Caco-2 (cell line): Measurements from ENCODE around the gene UBE2R2. TPM values are rescaled to one million over a fixed set of nuclear protein-coding genes. Genes with fewer than 3 reads are reported as not detected.
A peak's percentile ranks its signal among the peaks of the same experiment; 100 is the strongest.

ENCODE experiments used
- BruUV-seq: library from RNA; stranded (reverse); fragments of 400-500 nt; replicated peaks from 2 replicates; lab custom pipeline; 2021; lab: Mats Ljungman, UMichigan
- CTCF ChIA-PET: fragments of 300-600 bp; sonication (Branson Sonifier 250); formaldehyde crosslinking; loops from one replicate; lab custom pipeline; 2022; ENCODE audit warnings: antibody characterized with exemption; lab: Charles Lee
- POLR2A ChIA-PET: fragments of 300-600 bp; sonication (Branson Sonifier 250); formaldehyde crosslinking; loops from one replicate; lab custom pipeline; 2022; ENCODE audit warnings: antibody characterized with exemption; lab: Charles Lee
- DNase-seq, 2 experiments: peaks; one replicate each; pipeline versions ENCODE4 v3.0.0 to v3.0.0-alpha.2; 2020 to 2022
- H3K27me3 ChIP-seq: replicated peaks from 2 replicates; pipeline ENCODE4 v1.6.0; 2011; ENCODE audit warnings: low read length; ENCODE audit not compliant: control insufficient read depth, insufficient read depth
- H3K36me3 ChIP-seq: 2 replicates; pipeline ENCODE4 v1.5.1; 2011; ENCODE audit warnings: low read length; ENCODE audit not compliant: control insufficient read depth, insufficient read depth
- H3K4me1 ChIP-seq: fragments of 250-450 bp; sonication (Bioruptor Pico); 2 replicates; pipeline ENCODE4 v1.5.1; 2020; ENCODE audit warnings: mild to moderate bottlenecking
- H3K4me3 ChIP-seq: 2 replicates; pipeline ENCODE4 v1.5.1; 2011; ENCODE audit warnings: low read depth, mild to moderate bottlenecking, control low read depth, low read length
- H3K9me3 ChIP-seq: fragments of 250-450 bp; sonication (Bioruptor Pico); 2 replicates; pipeline ENCODE4 v1.5.1; 2020; ENCODE audit warnings: mild to moderate bottlenecking, moderate library complexity
- H3K27ac Mint-ChIP-seq: one replicate; pipeline ENCODE4 v1.8.0; 2022; ENCODE audit warnings: mixed read lengths; ENCODE audit not compliant: unreplicated experiment
- H3K27me3 Mint-ChIP-seq: one replicate; pipeline ENCODE4 v1.8.0; 2022; ENCODE audit warnings: mixed read lengths; ENCODE audit not compliant: insufficient read depth, unreplicated experiment
- H3K36me3 Mint-ChIP-seq: one replicate; pipeline ENCODE4 v1.8.0; 2022; ENCODE audit warnings: mild to moderate bottlenecking, mixed read lengths; ENCODE audit not compliant: insufficient read depth, unreplicated experiment
- H3K4me1 Mint-ChIP-seq: one replicate; pipeline ENCODE4 v1.8.0; 2022; ENCODE audit warnings: low read depth, mixed read lengths; ENCODE audit not compliant: unreplicated experiment
- H3K4me3 Mint-ChIP-seq: one replicate; pipeline ENCODE4 v1.8.0; 2022; ENCODE audit warnings: mild to moderate bottlenecking, moderate library complexity, mixed read lengths; ENCODE audit not compliant: unreplicated experiment
- H3K9me3 Mint-ChIP-seq: one replicate; pipeline ENCODE4 v1.8.0; 2022; ENCODE audit warnings: mixed read lengths; ENCODE audit not compliant: unreplicated experiment
- intact Hi-C: fragments of 100-400 bp; cut with micrococcal nuclease; formaldehyde crosslinking; loops from one replicate; pipeline ENCODE4 v1.10.0; 2022; ENCODE audit not compliant: unreplicated experiment
- total RNA-seq: library from RNA; stranded (reverse); gene quantifications from 2 replicates; pipeline ENCODE4 v1.2.3, GENCODE V29; 2022
- TF ChIP-seq, protein P1 (sequence below), 2 experiments: fragments of 200-600 bp in 1 of 2; IDR thresholded peaks; 1 replicate in 1 of 2; 2 replicates in 1 of 2; pipeline versions ENCODE4 v1.5.1 to v1.8.0; 2011 to 2022; ENCODE audit warnings: antibody characterized with exemption in 1 of 2, control low read depth in 1 of 2, inconsistent platforms in 1 of 2, low read depth in 1 of 2, low read length in 1 of 2, mild to moderate bottlenecking in 1 of 2, moderate library complexity in 1 of 2; ENCODE audit not compliant: insufficient read depth in 1 of 2, severe bottlenecking in 1 of 2, unreplicated experiment in 1 of 2

UBE2R2 gene
- total RNA-seq, 1 experiment from 2014 or later: 52.3 TPM

DNA sequence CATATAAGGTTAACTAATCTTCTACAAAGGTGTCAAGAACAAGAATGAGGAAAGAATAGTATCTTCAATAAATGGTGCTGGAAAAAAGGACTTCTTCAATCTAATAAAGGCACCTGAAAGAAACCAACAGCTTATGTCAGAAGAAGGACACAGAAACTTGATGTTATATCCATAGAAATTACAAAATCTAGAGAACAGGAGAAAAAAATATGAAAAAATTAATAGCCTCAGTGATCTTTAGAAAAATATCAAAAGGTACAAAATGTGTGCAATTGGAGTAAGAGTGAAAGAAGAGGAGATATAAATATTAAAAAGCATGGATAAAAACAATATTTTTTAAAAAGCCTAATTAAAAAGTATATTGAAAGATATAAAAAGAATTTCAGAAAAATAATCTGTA is 40.4 kb upstream of the UBE2R2 start:
- ChIA-PET POLR2A (no interaction called here), CTCF (no interaction called here)
- no peak overlapping the region for H3K27ac Mint-ChIP-seq
- Histone ChIP-seq H3K36me3 (no peaks in the 10 kb centered on the region), H3K9me3 (no peaks in the 10 kb centered on the region), H3K4me3 (no peak overlapping the region), H3K4me1 (no peaks in the 10 kb centered on the region), H3K27me3 (no peaks in the 10 kb centered on the region)
- H3K9me3 Mint-ChIP-seq: no peaks in the 10 kb centered on the region
- DNase-seq: no peak
- intact Hi-C loops: loop anchor here (5.0 kb wide), 1 partner anchor 154 kb away; no protein-coding TSS in a partner anchor
- no peaks in the 10 kb centered on the region for H3K36me3 Mint-ChIP-seq
- no peaks in the 10 kb centered on the region for H3K27me3 Mint-ChIP-seq
- H3K4me3 Mint-ChIP-seq: no peak overlapping the region
- no TSS peak for BruUV-seq
- TF ChIP-seq, protein P1, sequence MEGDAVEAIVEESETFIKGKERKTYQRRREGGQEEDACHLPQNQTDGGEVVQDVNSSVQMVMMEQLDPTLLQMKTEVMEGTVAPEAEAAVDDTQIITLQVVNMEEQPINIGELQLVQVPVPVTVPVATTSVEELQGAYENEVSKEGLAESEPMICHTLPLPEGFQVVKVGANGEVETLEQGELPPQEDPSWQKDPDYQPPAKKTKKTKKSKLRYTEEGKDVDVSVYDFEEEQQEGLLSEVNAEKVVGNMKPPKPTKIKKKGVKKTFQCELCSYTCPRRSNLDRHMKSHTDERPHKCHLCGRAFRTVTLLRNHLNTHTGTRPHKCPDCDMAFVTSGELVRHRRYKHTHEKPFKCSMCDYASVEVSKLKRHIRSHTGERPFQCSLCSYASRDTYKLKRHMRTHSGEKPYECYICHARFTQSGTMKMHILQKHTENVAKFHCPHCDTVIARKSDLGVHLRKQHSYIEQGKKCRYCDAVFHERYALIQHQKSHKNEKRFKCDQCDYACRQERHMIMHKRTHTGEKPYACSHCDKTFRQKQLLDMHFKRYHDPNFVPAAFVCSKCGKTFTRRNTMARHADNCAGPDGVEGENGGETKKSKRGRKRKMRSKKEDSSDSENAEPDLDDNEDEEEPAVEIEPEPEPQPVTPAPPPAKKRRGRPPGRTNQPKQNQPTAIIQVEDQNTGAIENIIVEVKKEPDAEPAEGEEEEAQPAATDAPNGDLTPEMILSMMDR (IDR thresholded peaks at IDR 0.05; ENCODE audit: insufficient read depth in 1 of 2, low read depth in 1 of 2, low read length in 1 of 2, severe bottlenecking in 1 of 2, unreplicated experiment in 1 of 2): no peak
- peaks cover 16% of the 10 kb centered on the region for H3K4me1 Mint-ChIP-seq

DNA sequence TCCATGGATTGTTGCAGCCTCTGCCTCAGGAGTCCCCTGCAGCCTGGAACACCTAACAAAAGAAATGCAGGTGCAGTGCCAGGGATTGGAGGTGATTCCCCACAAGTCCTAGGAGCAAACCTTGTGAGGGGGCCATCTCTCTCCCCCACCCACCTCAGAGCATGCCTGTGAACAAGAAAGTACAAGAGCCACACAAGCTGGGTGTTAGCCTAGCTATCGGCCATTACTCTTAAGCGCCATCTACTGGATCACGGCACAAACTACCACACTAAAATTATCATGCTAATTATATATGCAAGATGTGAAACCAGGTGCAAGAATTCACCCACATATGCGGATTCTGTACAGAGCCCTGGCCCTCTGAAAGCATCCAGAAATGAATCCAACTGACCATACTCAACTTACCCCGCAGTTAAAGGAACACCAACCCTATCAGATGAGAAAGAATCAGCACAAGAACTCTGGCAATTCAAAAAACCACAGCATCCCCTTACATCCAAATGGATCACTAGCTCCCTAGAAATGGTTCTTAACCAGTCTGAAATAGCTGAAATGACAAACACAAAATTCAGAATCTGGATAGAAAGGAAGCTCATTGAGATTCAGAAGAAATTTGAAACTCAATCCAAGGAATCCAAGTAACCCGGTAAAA is 38.1 kb upstream of the UBE2R2 start:
- peak; percentile 63 to 73 for DNase-seq
- Mint-ChIP-seq H3K4me3 (no peak overlapping the region), H3K27me3 (no peaks in the 10 kb centered on the region), H3K4me1 (peaks cover 7% of the 10 kb centered on the region), H3K9me3 (no peaks in the 10 kb centered on the region), H3K36me3 (no peaks in the 10 kb centered on the region), H3K27ac (no peak overlapping the region)
- Histone ChIP-seq H3K27me3 (no peaks in the 10 kb centered on the region), H3K4me3 (no peak overlapping the region), H3K36me3 (no peaks in the 10 kb centered on the region), H3K4me1 (no peaks in the 10 kb centered on the region), H3K9me3 (no peaks in the 10 kb centered on the region)
- TF ChIP-seq, protein P1 (IDR thresholded peaks at IDR 0.05; ENCODE audit: insufficient read depth in 1 of 2, low read depth in 1 of 2, low read length in 1 of 2, severe bottlenecking in 1 of 2, unreplicated experiment in 1 of 2): peak; percentile 85 to 86
- ChIA-PET CTCF (interaction anchor here (0.6 to 2.0 kb wide), 13 partner anchors 8 to 621 kb away, joined by 3 to 56 read pairs (median 5); partner anchors contain the start of gene PRSS3), POLR2A (no interaction called here)
- BruUV-seq: no TSS peak
- intact Hi-C loops: loop anchor here (1.0 to 5.0 kb wide), 2 partner anchors 41 to 157 kb away; no protein-coding TSS in a partner anchor

DNA sequence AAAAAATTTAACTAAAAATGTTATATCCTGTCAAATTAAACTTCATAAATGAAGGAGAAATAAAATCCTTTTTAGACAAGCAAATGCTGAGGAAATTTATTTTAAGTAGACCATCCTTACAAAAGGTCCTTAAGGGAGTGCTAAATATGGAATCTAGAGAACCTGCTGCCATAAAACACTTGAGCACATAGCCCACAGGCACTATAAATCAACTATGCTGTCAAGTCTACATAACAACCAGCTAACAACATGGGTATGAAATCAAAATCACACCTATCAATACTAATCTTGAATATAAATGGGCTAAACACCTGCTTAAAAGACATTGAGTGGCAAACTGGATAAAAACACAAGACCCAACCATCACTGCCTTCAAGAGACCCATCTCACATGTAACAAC is 36.7 kb upstream of the UBE2R2 start:
- no TSS peak for BruUV-seq
- H3K36me3 ChIP-seq: no peaks in the 10 kb centered on the region
- no peaks in the 10 kb centered on the region for H3K27me3 ChIP-seq
- H3K9me3 ChIP-seq: no peaks in the 10 kb centered on the region
- ChIA-PET POLR2A (no interaction called here), CTCF (interaction anchor here (2.0 kb wide), 1 partner anchor 42 kb away, joined by 56 read pairs; no protein-coding TSS in a partner anchor)
- Mint-ChIP-seq H3K27ac (no peak overlapping the region), H3K9me3 (no peaks in the 10 kb centered on the region), H3K4me1 (peaks cover 7% of the 10 kb centered on the region), H3K36me3 (no peaks in the 10 kb centered on the region), H3K27me3 (no peaks in the 10 kb centered on the region), H3K4me3 (no peak overlapping the region)
- no peaks in the 10 kb centered on the region for H3K4me1 ChIP-seq
- H3K4me3 ChIP-seq: no peak overlapping the region
- DNase-seq: no peak
- intact Hi-C loops: no loop called here
- TF ChIP-seq, protein P1 (IDR thresholded peaks at IDR 0.05; ENCODE audit: insufficient read depth in 1 of 2, low read depth in 1 of 2, low read length in 1 of 2, severe bottlenecking in 1 of 2, unreplicated experiment in 1 of 2): no peak
